GM12878 (cell line): ENCODE data around the gene ZBTB33. TPM values are rescaled to one million over a fixed set of nuclear protein-coding genes. Genes with fewer than 3 reads are reported as not detected.

Source experiments
- RAD21 ChIP-seq: IDR thresholded peaks from 2 replicates; pipeline ENCODE4 v1.6.1; 2011; ENCODE audit warnings: mild to moderate bottlenecking, low read depth, low read length, moderate library complexity; ENCODE audit not compliant: insufficient read depth
- polyA plus RNA-seq, 11 experiments: library from polyadenylated mRNA; depleted of rRNA in 4 of 11; unstranded in 6 of 11; stranded (reverse) in 5 of 11; fragments of >200 nt; fragmentation: Nextera tagmentation in 4 of 11; fragmentation: Illumina TruSeq in 1 of 11; extraction: Ambion mirVana in 4 of 11; extraction: Trizol in 1 of 11; gene quantifications; 1 replicate in 1 of 11; 2 replicates in 10 of 11; pipeline versions ENCODE4 v1.2.1 to v1.2.3, GENCODE V29; 2011 to 2016; ENCODE audit warnings: inconsistent platforms in 2 of 11, missing spikeins in 2 of 11, low read depth in 1 of 11
- total RNA-seq, 4 experiments: library from RNA; depleted of rRNA in 3 of 4; stranded (reverse); fragments of >200 nt in 3 of 4; fragmentation: Illumina TruSeq in 1 of 4; extraction: Trizol in 1 of 4; gene quantifications; 2 replicates each; pipeline versions ENCODE4 v1.2.1 to v1.2.3, GENCODE V29; 2013 to 2021
- TF ChIP-seq, protein P1 (sequence below): fragments of 450-650 bp; IDR thresholded peaks from 2 replicates; pipeline ENCODE4 v1.6.1; 2017; ENCODE audit warnings: low read depth, mild to moderate bottlenecking, moderate library complexity
- TF ChIP-seq, protein P2 (sequence below): IDR thresholded peaks from 2 replicates; pipeline ENCODE4 v1.6.1; 2012; ENCODE audit warnings: low read length, inconsistent platforms
- TF ChIP-seq, protein P3 (sequence below): IDR thresholded peaks from 2 replicates; pipeline ENCODE4 v1.6.1; 2012; ENCODE audit warnings: improper control_type of control experiment, low read depth, low read length; ENCODE audit not compliant: insufficient replicate concordance

ZBTB33 gene
- total and polyA plus RNA-seq, 10 of the 15 experiments (the other 5 are each of a cell fraction or from before 2014, with no cell fraction given) = 5.2 to 26.3 (median 18.3) TPM

- TF ChIP-seq, protein P1, sequence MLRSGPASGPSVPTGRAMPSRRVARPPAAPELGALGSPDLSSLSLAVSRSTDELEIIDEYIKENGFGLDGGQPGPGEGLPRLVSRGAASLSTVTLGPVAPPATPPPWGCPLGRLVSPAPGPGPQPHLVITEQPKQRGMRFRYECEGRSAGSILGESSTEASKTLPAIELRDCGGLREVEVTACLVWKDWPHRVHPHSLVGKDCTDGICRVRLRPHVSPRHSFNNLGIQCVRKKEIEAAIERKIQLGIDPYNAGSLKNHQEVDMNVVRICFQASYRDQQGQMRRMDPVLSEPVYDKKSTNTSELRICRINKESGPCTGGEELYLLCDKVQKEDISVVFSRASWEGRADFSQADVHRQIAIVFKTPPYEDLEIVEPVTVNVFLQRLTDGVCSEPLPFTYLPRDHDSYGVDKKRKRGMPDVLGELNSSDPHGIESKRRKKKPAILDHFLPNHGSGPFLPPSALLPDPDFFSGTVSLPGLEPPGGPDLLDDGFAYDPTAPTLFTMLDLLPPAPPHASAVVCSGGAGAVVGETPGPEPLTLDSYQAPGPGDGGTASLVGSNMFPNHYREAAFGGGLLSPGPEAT = no peak
- TF ChIP-seq, protein P2, sequence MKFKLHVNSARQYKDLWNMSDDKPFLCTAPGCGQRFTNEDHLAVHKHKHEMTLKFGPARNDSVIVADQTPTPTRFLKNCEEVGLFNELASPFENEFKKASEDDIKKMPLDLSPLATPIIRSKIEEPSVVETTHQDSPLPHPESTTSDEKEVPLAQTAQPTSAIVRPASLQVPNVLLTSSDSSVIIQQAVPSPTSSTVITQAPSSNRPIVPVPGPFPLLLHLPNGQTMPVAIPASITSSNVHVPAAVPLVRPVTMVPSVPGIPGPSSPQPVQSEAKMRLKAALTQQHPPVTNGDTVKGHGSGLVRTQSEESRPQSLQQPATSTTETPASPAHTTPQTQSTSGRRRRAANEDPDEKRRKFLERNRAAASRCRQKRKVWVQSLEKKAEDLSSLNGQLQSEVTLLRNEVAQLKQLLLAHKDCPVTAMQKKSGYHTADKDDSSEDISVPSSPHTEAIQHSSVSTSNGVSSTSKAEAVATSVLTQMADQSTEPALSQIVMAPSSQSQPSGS = no peak
- TF ChIP-seq RAD21 = no peak
- TF ChIP-seq, protein P3, sequence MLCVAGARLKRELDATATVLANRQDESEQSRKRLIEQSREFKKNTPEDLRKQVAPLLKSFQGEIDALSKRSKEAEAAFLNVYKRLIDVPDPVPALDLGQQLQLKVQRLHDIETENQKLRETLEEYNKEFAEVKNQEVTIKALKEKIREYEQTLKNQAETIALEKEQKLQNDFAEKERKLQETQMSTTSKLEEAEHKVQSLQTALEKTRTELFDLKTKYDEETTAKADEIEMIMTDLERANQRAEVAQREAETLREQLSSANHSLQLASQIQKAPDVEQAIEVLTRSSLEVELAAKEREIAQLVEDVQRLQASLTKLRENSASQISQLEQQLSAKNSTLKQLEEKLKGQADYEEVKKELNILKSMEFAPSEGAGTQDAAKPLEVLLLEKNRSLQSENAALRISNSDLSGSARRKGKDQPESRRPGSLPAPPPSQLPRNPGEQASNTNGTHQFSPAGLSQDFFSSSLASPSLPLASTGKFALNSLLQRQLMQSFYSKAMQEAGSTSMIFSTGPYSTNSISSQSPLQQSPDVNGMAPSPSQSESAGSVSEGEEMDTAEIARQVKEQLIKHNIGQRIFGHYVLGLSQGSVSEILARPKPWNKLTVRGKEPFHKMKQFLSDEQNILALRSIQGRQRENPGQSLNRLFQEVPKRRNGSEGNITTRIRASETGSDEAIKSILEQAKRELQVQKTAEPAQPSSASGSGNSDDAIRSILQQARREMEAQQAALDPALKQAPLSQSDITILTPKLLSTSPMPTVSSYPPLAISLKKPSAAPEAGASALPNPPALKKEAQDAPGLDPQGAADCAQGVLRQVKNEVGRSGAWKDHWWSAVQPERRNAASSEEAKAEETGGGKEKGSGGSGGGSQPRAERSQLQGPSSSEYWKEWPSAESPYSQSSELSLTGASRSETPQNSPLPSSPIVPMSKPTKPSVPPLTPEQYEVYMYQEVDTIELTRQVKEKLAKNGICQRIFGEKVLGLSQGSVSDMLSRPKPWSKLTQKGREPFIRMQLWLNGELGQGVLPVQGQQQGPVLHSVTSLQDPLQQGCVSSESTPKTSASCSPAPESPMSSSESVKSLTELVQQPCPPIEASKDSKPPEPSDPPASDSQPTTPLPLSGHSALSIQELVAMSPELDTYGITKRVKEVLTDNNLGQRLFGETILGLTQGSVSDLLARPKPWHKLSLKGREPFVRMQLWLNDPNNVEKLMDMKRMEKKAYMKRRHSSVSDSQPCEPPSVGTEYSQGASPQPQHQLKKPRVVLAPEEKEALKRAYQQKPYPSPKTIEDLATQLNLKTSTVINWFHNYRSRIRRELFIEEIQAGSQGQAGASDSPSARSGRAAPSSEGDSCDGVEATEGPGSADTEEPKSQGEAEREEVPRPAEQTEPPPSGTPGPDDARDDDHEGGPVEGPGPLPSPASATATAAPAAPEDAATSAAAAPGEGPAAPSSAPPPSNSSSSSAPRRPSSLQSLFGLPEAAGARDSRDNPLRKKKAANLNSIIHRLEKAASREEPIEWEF = no peak
Measured at GRCh38 chrX:120253784-120254183, 3.2 kb downstream of the ZBTB33 start (continued).
